GM21526 (cell line): ENCODE measurements around the gene ENG.

Source experiments
- ATAC-seq: cut with Tn5 transposase; IDR thresholded peaks from one replicate; pipeline ENCODE4 v1.9.1; 2021; ENCODE audit warnings: moderate library complexity; ENCODE audit not compliant: unreplicated experiment, low FRiP score

ENG gene

DNA sequence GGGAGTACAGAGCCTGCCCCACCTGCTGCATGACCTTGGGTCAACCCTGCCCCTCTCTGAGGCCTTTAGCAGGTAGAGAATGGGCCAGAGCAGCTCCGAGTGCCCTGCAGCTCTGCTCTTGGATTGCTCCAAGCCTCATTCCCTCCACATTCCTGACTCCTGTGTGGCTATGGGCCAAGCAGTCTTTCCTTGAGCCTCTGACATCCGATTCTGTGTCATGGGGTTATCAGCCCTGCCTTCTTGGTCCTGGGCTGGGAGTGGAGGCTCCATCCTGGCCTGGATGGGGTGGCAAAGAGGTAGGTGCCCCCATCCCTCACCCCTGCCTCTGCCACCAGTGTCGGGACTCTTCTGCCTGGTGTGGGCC is 38.1 kb downstream of the ENG start:
- no peak for ATAC-seq

DNA sequence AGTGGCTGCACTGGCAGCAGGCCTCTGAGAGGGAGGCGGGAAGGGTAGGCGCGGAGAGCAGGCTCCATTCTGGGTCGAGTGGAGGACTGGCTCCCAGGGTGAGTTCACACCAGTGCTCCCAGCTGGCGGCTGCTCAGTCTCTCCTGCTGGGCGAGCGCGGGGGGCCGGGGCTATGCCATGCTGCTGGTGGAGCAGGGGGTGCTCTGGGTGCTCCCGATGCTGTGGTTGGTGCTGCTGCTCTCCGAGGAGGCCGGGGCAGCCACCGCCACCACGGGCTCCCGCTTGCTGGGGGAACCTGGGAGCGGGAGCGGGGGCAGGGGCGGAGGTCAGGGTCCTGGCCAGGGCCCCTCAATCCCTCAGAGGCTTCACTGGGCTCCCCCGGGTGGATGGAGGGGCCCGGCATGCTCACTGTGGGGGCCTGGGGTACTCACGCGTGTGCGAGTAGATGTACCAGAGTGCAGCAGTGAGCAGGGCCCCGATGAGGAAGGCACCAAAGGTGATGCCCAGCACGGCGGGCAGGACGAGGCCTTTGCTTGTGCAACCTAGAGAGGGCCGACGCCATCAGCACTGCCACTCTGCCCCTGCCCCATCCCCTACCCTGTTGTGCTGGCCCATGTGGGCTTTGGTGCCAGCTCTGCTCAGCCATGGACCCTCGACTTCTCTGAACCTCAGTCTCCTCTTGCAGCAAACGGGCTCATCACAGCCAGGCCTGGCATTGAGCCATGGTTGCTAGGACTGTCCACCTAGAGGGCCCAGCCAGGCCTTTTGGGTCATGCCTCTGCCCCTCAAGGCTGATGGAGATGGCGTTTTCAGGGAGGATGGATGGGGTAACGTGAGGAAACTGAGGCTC is 38.7 kb downstream of the ENG start:
- no peak for ATAC-seq

DNA sequence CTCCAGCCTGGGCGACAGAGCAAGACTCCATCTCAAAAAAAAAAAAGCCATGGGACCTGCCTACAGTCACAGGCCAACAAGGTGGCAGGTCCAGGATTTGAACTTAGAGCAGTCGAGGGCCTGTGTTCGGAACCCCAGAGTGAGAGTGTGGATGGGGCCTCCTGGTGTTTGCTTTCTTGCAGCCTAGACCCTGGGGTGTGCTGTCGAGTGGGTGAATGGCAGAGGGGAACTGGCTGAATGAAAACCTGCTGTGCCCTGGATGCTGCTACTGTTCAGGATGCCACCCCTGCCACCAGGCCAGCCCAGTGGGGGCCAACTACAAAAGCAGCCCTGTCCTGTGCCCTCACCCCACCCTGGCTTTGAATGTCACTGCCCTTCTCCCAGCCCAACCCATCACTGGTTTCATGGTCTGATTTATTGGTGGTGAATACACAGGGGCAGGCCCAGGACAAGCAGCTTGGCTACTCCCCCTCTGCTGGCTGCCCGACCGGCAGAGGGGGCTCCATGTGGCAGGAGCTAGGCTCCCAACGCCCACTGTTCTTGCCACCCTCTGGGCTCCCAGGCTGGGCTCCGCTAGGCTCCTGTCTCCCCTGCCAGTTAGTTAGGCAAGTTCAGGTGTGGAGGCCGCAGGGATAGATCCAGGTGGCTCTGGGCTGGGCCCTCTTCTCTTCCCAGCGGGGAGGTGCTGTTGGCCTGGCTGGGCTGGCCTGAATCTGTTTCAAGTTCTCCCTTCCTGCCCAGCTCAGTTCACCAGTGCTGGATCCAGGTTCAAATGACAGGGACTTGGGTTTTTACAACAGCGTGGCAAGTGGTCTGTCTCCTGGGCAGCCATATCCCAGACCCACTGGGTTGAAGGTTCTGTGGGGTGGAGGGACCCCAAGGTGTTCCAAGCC is 39.6 kb downstream of the ENG start:
- ATAC-seq = no peak

DNA sequence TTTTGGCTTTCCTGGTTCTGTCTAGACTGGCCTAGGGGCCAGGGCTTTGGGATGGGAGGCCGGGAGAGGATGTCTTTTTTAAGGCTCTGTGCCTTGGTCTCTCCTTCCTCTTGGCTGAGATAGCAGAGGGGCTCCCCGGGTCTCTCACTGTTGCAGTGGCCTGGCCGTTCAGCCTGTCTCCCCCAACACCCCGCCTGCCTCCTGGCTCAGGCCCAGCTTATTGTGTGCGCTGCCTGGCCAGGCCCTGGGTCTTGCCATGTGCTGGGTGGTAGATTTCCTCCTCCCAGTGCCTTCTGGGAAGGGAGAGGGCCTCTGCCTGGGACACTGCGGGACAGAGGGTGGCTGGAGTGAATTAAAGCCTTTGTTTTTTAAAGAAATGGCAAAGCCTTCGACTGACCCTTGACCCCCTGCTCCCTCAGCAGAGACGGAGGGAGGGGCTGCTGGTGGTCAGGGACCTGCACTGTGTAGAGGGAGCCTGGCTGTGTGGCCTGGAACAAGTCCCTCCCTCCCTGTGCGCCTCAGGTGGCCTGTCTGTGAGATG is 40.7 kb downstream of the ENG start:
- no peak for ATAC-seq

DNA sequence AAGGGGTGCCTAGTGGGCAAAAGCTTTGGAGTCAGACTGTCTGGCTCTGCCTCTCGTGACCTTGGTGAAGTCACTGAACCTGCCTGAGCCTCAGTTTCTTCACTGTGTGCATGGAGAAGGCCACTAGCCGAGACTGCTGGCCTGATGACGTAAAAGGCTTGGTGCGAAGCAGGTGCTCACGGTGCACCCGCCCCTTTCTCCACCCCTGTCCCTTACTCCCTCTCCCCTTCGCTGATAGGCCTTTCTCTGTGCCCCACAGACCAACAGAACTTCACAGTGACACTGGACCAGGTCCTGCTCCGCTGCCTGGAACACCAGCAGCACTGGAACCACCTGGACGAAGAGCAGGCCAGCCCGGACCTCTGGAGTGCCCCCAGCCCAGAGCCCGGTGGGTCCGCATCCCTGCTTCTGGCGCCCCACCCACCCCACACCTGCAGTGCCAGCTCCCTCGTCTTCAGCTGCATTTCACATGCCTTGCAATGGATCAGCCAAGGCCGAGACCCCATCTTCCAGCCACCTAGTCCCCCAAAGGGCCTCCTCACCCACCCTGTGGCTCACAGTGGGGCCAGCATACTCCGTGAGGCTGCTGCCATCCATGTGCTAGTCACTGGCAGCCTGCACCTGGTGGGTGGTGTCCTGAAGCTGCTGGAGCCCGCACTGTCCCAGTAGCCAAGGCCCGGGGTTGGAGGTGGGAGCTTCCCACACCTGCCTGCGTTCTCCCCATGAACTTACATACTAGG is 41.4 kb downstream of the ENG start:
- ATAC-seq = no peak

DNA sequence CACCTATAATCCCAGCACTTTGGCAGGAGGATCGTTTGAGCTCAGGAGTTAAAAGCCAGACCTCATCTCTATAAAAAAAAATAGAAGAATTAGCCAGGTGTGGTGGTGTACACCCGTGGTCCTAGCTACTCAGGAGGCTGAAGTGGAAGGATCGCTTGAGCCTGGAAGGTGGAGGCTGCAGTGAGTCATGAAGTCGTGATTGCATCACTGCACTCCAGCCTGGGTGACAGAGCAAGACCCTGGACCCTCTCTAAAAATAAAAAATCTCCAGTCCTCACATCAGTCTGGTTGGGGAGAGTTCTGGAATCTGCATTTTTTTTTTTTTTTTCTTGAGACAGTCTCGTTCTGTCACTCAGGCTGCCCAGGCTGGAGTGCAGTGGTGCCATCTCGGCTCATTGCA is 42.4 kb downstream of the ENG start:
- no peak for ATAC-seq

DNA sequence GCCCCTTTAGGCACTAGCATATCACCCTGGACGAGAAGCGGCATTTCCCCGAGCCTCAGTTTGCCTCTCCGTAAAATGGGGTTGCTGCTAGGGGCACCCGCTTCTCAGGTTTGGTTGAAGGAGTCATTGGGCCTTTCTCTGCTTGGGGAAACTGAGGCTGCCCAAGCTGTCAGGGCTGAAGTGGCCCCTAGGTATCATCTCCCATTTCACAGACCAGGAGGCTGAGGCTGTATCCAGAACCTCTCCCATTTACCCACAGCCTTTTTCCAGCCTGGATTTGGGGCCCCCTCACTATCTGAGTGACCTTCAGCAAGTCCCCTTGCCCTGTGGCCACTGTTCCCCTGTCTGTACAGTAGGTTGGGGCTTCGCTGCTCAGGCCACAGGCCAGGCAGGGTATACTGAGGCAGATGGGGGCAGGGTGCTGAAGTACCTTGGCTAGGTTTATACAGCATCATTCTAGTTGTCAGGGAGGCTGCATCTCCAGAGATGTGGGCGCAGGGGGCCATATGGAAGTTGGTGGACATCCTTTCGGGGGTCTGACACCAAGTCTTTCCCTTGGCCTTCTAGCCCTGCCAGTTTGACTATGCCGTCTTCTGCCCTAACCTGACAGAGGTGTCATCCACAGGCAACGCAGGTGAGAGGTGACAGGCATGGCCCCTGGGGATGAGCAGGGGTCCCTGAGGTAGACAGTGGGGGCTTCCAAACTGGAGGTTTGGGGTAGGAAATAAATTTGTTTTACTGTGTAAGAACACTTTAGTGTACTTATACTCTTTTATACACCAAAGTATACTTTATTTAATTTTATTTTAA is 43.9 kb downstream of the ENG start:
- no peak for ATAC-seq

DNA sequence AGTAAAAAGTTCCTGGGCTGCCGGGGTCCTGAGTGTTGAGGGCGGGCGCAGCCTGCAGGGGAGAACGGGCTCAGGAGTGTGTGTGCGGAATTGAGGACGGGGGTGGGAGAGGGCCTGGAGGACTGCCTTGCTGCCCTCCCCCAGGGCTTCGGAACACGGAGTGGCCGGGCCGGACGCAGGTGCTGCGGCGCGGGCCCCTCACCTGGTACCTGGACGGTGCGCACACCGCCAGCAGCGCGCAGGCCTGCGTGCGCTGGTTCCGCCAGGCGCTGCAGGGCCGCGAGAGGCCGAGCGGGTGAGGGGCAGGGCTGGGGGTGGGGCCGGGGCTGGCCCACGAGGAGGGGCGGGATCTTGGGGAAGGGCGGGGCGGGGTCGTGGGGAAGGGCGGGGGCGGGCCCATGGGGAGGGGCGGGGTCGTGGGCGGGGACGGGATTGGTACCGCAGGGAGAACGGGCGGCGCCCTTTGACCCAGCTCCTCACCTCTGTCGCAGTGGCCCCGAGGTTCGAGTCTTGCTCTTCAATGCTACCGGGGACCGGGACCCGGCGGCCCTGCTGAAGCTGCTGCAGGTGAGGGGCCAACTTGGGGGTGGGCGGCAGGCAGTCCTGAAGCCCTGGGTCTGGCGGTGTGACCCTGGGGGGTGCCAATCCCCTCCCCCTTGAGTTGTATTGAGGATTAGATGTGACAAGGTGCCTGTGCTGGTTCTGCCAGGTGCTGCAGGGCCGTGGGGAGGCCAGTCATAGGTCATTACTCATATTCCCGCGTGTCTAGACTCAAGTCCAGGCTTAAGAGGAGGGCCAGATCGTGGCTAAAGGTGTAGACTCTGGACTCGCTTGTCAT is 44.7 kb downstream of the ENG start:
- ATAC-seq = no peak

DNA sequence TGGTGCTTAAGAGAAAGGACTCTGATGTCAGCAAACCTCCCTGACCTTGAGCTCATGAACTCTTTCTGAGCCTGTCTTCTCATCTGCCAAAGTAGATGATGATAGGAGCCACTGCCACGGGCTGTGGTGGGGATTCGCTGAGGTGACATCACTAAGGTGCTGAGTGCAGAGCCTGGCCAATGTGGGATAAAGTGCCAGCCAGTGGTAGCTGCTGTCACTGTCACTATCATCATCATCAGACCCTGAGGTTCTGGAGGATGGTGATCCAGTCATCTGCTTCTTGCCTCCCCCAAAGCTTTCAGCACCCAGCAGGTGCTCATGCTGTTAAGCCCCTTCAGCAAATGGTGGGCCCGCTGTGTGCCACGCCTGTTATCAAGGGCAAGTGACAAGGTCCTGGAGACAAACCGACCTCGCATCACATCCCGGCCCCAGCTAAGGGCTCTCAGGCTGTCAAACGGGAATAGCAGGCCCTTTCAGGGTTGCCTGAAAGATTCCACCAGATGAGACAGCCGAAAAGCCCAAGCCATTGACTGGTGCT is 45.4 kb downstream of the ENG start:
- no peak for ATAC-seq

DNA sequence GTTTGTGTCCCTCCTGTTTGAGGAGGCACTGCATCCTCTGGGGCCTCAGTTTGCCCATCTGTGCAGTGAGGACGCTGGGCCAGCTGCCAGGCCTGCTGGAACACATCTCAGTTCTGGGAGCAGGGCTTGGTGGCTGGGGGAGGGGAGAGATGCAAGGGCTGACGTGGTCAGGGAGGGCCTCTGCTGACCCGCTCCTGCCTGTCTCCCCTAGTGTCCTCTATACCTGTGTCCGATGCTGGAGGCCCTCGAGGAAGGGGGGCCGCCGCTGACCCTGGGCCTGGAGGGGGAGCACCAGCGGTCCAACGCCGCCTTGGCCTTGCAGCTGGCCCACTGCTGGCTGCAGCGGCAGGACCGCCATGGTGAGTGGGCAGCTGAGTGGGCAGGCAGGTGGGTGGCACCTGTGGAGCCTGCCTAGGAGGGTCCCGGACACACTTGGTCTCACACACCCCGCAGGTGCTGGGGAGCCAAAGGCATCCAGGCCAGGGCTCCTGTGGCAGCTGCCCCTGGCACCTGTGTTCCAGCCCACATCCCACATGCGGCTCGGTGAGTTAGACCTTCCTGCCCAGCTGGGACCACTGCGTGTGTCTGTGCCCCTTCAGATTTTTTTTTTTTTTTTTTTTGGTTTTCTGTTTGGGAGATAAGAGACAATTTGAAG is 46.0 kb downstream of the ENG start:
- no peak for ATAC-seq

DNA sequence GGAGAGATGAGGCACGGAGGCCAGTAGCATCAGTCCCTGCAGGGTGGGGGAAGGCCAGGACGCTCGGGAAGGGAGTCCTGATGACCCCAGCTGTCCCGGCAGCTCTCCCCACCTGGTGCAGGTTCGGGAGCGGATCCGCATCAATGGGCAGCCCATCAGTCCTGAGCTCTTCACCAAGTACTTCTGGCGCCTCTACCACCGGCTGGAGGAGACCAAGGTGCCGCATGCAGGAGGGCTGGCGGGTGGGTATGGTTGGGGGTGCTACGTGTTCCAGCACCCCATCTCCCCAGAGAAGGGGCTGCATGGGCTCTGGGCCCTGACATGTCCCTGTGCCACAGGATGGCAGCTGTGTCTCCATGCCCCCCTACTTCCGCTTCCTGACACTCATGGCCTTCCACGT is 47.6 kb downstream of the ENG start:
- no peak for ATAC-seq

DNA sequence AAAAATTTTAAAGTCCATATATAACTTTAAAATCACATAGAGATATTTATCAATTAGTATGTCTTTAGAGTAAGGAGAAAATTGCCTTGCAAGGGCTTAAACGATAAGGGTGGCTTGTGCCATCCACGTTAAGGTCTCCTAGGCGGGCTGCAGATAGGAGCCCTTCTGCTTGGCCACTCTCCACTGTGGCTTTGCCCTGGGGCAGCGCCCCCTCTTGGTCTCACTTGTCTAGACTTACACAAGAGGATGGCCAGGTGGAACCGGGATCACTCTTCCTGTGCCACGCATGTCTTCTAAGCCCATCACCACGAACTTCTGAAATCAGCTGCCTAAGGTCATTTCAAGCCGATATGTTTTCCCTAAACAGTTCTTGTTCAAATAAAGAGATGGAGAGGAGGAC is 48.8 kb downstream of the ENG start:
- ATAC-seq = no peak

DNA sequence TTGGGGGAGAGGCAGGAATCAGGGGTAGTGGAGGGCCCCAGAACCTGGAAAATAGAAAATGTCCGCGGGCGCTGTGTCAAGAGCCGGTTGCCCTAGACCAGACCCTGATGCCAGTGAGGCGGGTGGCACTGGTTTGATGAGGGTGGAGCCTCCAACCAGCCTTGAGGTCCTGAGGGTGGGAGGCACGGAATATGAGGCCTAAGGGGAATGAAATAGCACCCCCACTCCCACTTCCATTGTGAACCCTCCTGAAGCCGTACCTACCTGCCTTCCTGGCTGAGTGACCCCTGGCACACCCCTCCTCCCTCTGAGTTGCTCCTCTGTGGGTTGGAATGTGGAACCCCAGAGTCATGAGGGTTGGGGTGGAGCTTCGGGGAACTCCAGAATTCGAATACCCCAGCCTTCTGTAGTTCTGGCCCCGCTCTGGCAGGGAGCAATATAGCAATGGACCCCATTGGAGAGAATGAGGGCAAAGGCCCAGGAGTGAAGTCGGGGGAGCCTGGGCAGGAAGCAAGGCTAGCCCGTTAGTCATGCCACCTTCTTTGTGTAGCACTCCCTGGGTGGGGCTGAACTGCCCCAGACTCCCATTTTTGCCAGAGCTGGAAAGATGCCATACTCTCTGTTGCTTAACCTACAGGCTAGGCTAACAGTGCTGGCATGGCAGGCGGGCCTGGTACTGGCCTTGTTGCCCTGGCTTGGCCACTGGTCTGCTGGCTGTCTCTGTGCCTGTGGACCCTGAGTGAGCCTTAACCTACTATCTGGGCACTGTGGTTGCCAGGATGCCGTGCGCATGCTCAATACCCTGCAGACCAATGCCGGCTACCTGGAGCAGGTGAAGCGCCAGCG is 50.7 kb downstream of the ENG start:
- ATAC-seq = no peak

DNA sequence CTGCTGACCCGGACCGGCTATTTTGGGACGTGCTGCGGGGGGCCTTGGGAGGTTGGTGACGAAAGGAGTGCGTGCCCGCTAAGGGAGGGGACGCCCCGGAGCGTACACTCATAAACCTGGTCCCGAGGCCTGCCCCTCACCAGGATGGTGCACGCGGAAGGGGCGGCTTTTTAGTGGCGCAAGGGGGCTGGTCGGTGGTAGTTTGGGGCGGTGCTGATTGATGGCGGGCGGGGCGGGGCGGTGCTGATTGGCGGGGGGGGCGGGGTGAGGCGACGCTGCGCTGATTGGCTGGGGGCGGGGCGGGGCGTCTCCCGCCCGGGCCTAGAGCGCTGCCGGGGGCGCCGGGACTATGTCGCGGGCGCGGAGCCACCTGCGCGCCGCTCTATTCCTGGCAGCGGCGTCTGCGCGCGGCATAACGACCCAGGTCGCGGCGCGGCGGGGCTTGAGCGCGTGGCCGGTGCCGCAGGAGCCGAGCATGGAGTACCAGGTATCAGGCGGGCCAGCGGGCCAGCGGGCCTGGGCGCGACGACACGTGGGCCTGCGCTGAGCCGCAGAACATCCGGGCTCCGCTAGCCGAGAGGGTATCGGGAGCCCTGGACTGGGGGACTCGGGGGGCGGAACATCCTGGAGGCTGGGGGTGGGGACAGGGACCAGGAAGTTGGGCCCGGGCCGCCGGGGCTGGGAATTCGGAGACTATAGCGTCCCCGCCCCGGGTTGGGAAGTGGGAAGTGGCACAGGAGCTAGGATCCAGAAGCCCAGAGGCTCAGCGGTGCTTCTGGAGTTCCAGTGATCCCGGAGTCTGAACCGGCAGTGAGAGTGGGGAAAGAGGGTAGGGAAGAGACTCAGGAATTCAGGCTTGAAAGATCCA is 51.6 kb downstream of the ENG start, which contains the start of gene FPGS:
Gene FPGS, plus strand, starts transcription at position 307 of the 868 bp plus-strand sequence. Its CDS starts 43 bp downstream, at position 350.
- ATAC-seq = peak; percentile 51

DNA sequence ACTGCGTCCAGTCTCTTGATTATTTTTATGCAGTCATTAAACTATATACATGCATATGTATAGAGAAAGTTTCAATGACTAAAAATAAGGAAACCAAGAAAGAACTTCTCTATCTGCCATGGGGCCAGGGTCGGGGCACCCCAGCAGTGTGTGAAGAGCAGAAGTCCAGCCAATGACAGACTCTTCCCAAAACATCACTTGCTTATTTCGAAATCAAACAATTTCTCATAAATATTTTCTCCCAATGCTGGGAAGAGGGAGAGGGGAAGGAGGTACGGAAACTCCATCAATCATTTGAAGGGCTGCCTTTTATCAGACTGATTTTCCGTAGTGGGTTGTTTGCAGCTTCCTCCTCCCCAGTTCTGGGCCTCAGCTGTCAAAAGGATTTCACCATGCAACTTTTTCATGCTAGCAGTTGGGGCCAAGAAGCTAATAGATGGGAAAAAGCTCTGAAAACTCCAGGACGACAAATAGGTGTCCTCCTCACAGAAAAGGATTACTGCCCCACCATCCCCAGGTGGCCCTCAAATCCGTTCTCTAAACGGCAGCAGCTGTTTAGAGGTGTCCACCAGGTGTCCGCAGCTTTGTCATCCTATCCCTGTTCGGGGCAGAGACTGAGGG is 52.4 kb downstream of the ENG start:
- no peak for ATAC-seq

DNA sequence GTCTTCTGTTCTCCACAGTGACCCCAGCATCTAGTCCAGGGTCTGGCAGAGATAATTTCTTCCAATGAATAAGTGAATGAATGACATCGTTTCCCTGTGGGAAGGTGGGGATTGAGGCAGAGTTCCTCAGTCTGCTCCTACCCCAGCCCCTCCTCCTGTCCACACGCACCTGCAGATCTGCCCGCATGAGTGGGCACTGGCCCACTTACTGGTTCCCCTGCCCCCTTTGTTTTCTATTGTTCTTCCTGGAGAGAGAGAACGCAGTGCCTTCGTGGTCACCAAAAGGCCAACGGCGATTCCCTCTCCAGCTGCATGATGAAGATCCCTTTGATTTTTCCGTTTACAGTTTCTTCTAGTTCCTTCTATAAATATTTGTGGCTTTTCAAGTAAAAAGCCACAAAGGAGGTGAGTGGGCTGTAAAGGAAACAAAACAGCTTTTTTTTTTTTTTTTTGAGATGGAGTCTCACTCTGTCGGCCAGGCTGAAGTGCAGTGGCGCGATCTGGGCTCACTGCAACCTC is 57.5 kb downstream of the ENG start:
- ATAC-seq = no peak
